PC-3 (cell line): ENCODE data around the gene OTUD1. TPM values are rescaled to one million over a fixed set of nuclear protein-coding genes. Genes with fewer than 3 reads are reported as not detected.

Experiments
- ATAC-seq: fragments of 200-7000 bp; cut with Tn5 transposase; 2 replicates; pipeline ENCODE4 v1.9.1; 2020; ENCODE audit warnings: mild to moderate bottlenecking, moderate library complexity
- BruUV-seq: library from RNA; stranded (reverse); fragments of 400-500 nt; replicated peaks from 2 replicates; lab custom pipeline; 2021; lab: Mats Ljungman, UMichigan
- CTCF ChIA-PET: fragments of 300-600 bp; sonication (Branson Sonifier 250); formaldehyde crosslinking; loops from one replicate; lab custom pipeline; 2022; ENCODE audit warnings: antibody characterized with exemption; lab: Charles Lee
- POLR2A ChIA-PET: fragments of 300-600 bp; sonication (Branson Sonifier 250); formaldehyde crosslinking; loops from one replicate; lab custom pipeline; 2022; ENCODE audit warnings: antibody characterized with exemption; ENCODE audit not compliant: unreplicated experiment; lab: Charles Lee
- DNase-seq: peaks from one replicate; pipeline ENCODE4 v3.0.0-alpha.2; 2015
- H2AFZ ChIP-seq: fragments of 300-600 bp; sonication (generic); 2 replicates; pipeline ENCODE4 v1.6.0; 2016; ENCODE audit warnings: antibody characterized with exemption, low read length
- H3F3A ChIP-seq: fragments of 300-600 bp; sonication (generic); one replicate; pipeline ENCODE4 v1.6.0; 2017; ENCODE audit warnings: antibody characterized with exemption, low read length, control low read depth, mild to moderate bottlenecking; ENCODE audit not compliant: unreplicated experiment
- H3K27ac ChIP-seq: fragments of 300-600 bp; sonication (generic); 2 replicates; pipeline ENCODE4 v1.5.1; 2016; ENCODE audit warnings: mild to moderate bottlenecking, low read length
- H3K27me3 ChIP-seq: fragments of 300-600 bp; sonication (generic); 2 replicates; pipeline ENCODE4 v1.6.1; 2016; ENCODE audit warnings: low read length, mixed read lengths
- H3K36me3 ChIP-seq: fragments of 300-600 bp; sonication (generic); 2 replicates; pipeline ENCODE4 v1.6.1; 2016; ENCODE audit warnings: low read depth, mixed run types, low read length, mixed read lengths
- H3K4me1 ChIP-seq: fragments of 300-600 bp; sonication (generic); 2 replicates; pipeline ENCODE4 v1.5.1; 2016; ENCODE audit warnings: low read length; ENCODE audit not compliant: insufficient read depth
- H3K4me2 ChIP-seq: fragments of 300-600 bp; sonication (generic); 2 replicates; pipeline ENCODE4 v1.6.0; 2016; ENCODE audit warnings: low read length
- H3K4me3 ChIP-seq: fragments of 300-600 bp; sonication (generic); 2 replicates; pipeline ENCODE4 v1.5.1; 2016; ENCODE audit warnings: mild to moderate bottlenecking, low read length, mixed read lengths
- H3K79me2 ChIP-seq: fragments of 300-600 bp; sonication (generic); 2 replicates; pipeline ENCODE4 v1.6.1; 2017; ENCODE audit warnings: low read length, mixed read lengths
- H3K9ac ChIP-seq: fragments of 300-600 bp; sonication (generic); 2 replicates; pipeline ENCODE4 v1.6.0; 2016; ENCODE audit warnings: mild to moderate bottlenecking, low read length
- H3K9me2 ChIP-seq: fragments of 300-600 bp; sonication (generic); replicated peaks from 2 replicates; pipeline ENCODE4 v1.6.1; 2016; ENCODE audit warnings: mixed run types, low read length, mixed read lengths
- H3K9me3 ChIP-seq: fragments of 300-600 bp; sonication (generic); 2 replicates; pipeline ENCODE4 v1.6.1; 2016; ENCODE audit warnings: low read length, mixed read lengths
- H4K20me1 ChIP-seq: fragments of 300-600 bp; sonication (generic); 2 replicates; pipeline ENCODE4 v1.6.1; 2016; ENCODE audit warnings: low read length, mixed read lengths
- CTCF ChIP-seq: fragments of 300-600 bp; sonication (generic); conservative IDR thresholded peaks from 2 replicates; pipeline ENCODE4 v1.5.1; 2017; ENCODE audit warnings: antibody characterized with exemption, low read depth, mild to moderate bottlenecking, low read length
- EZH2 ChIP-seq: fragments of 300-600 bp; sonication (generic); IDR thresholded peaks from one replicate; pipeline ENCODE4 v1.6.1; 2017; ENCODE audit warnings: antibody characterized with exemption, mild to moderate bottlenecking, low read length; ENCODE audit not compliant: unreplicated experiment
- EZH2phosphoT487 ChIP-seq: fragments of 300-600 bp; sonication (generic); IDR thresholded peaks from 2 replicates; pipeline ENCODE4 v1.6.1; 2018; ENCODE audit warnings: mild to moderate bottlenecking, antibody characterized with exemption, low read length, borderline replicate concordance
- intact Hi-C: fragments of 100-400 bp; cut with micrococcal nuclease; formaldehyde crosslinking; loops from 2 replicates; pipeline ENCODE4 v1.9.0; 2023
- total RNA-seq: library from RNA; depleted of rRNA; stranded (reverse); fragments of >200 nt; gene quantifications from 2 replicates; pipeline ENCODE4 v1.2.3, GENCODE V29; 2014

OTUD1 gene
- total RNA-seq, 1 experiment from 2014 or later, result 6.0 TPM

- ChIA-PET POLR2A (no interaction called here), CTCF (no interaction called here)
- no peak overlapping the region for H3K4me2 ChIP-seq
- no peaks in the 10 kb centered on the region for H3K27me3 ChIP-seq
- no peaks in the 10 kb centered on the region for H3F3A ChIP-seq
- H3K9ac ChIP-seq, result no peak overlapping the region
- no peaks in the 10 kb centered on the region for H3K36me3 ChIP-seq
- no peaks in the 10 kb centered on the region for H3K79me2 ChIP-seq
- TF ChIP-seq CTCF, result no peak
- TF ChIP-seq EZH2phosphoT487, result no peak
- no peak for TF ChIP-seq EZH2
- H4K20me1 ChIP-seq, result no peaks in the 10 kb centered on the region
- H3K4me3 ChIP-seq, result no peak overlapping the region
- ATAC-seq, result no peak
- no peaks in the 10 kb centered on the region for H3K9me3 ChIP-seq
- intact Hi-C loops, result no loop called here
- no peak for DNase-seq
- no peaks in the 10 kb centered on the region for H3K9me2 ChIP-seq
- H2AFZ ChIP-seq, result no peak overlapping the region
- no peaks in the 10 kb centered on the region for H3K4me1 ChIP-seq
- no peak overlapping the region for H3K27ac ChIP-seq
- BruUV-seq, result no TSS peak
These were observed 22.7 kb downstream of the OTUD1 start for GRCh38 chr10:23461557-23461956.

- Histone ChIP-seq H2AFZ (no peak overlapping the region), H3K79me2 (no peaks in the 10 kb centered on the region), H3K4me1 (no peaks in the 10 kb centered on the region), H3K9me2 (no peaks in the 10 kb centered on the region), H3K36me3 (no peaks in the 10 kb centered on the region), H3K9me3 (no peaks in the 10 kb centered on the region), H3K4me3 (no peak overlapping the region), H3K27me3 (no peaks in the 10 kb centered on the region), H3K9ac (no peak overlapping the region), H4K20me1 (no peaks in the 10 kb centered on the region), H3K27ac (no peak overlapping the region), H3K4me2 (no peak overlapping the region), H3F3A (no peaks in the 10 kb centered on the region)
- DNase-seq (no peak), ATAC-seq (no peak)
- TF ChIP-seq CTCF (no peak), EZH2phosphoT487 (no peak), EZH2 (no peak)
- POLR2A ChIA-PET, result no interaction called here
- no TSS peak for BruUV-seq
- CTCF ChIA-PET, result no interaction called here
- intact Hi-C loops, result no loop called here
These were observed 28.1 kb downstream of the OTUD1 start for GRCh38 chr10:23467012-23467411.

GRCh38 chr10:23467548-23467947 lies 28.7 kb downstream of the OTUD1 start:
- Histone ChIP-seq H3K79me2 (no peaks in the 10 kb centered on the region), H2AFZ (no peak overlapping the region), H3K36me3 (no peaks in the 10 kb centered on the region), H4K20me1 (no peaks in the 10 kb centered on the region), H3F3A (no peaks in the 10 kb centered on the region), H3K4me2 (no peak overlapping the region), H3K27ac (no peak overlapping the region), H3K4me1 (no peaks in the 10 kb centered on the region), H3K4me3 (no peak overlapping the region), H3K9me2 (no peaks in the 10 kb centered on the region), H3K27me3 (no peaks in the 10 kb centered on the region), H3K9me3 (no peaks in the 10 kb centered on the region), H3K9ac (no peak overlapping the region)
- ChIA-PET POLR2A (no interaction called here), CTCF (no interaction called here)
- TF ChIP-seq EZH2phosphoT487 (no peak), CTCF (no peak), EZH2 (no peak)
- no TSS peak for BruUV-seq
- ATAC-seq (no peak), DNase-seq (no peak)
- intact Hi-C loops, result no loop called here
